CD14-positive monocyte (primary cell): Measurements from ENCODE around the gene ADAT3. TPM values are rescaled to one million over a fixed set of nuclear protein-coding genes. Genes with fewer than 3 reads are reported as not detected.

ENCODE experiments used
- DNase-seq, 3 donors: peaks; one replicate each; pipeline ENCODE4 v3.0.0-alpha.2; 2011 to 2022
- H2AFZ ChIP-seq: 2 replicates; pipeline ENCODE4 v1.6.0; 2012; ENCODE audit warnings: mild to moderate bottlenecking, low read depth, low read length, inconsistent platforms; ENCODE audit not compliant: insufficient read depth, poor library complexity, severe bottlenecking
- H3K27ac ChIP-seq, 2 donors: 1 replicate in 1 of 2; 2 replicates in 1 of 2; pipeline ENCODE4 v1.5.1; 2012 to 2013; ENCODE audit warnings: low read length in 2 of 2, control low read depth in 1 of 2, inconsistent platforms in 1 of 2, low read depth in 1 of 2, mild to moderate bottlenecking in 1 of 2
- H3K27me3 ChIP-seq, 2 donors: one replicate each; pipeline versions ENCODE4 v1.6.0 to v1.6.1; 2011 to 2013; ENCODE audit warnings: low read length in 2 of 2; ENCODE audit not compliant: control insufficient read depth in 2 of 2, insufficient read depth in 2 of 2
- H3K36me3 ChIP-seq, 2 donors: replicated peaks in 1 of 2; 1 replicate in 1 of 2; 2 replicates in 1 of 2; pipeline versions ENCODE4 v1.5.1 to v1.6.1; 2012 to 2013; ENCODE audit warnings: low read length in 2 of 2, control low read depth in 1 of 2, inconsistent platforms in 1 of 2, mild to moderate bottlenecking in 1 of 2; ENCODE audit not compliant: insufficient read depth in 2 of 2, control insufficient read depth in 1 of 2
- H3K4me1 ChIP-seq, 2 donors: 1 replicate in 1 of 2; 2 replicates in 1 of 2; pipeline versions ENCODE4 v1.5.1 to v1.6.1; 2012 to 2013; ENCODE audit warnings: low read length in 2 of 2, control low read depth in 1 of 2, inconsistent platforms in 1 of 2, mild to moderate bottlenecking in 1 of 2, moderate library complexity in 1 of 2; ENCODE audit not compliant: insufficient read depth in 2 of 2, control insufficient read depth in 1 of 2
- H3K4me2 ChIP-seq: replicated peaks from 2 replicates; pipeline ENCODE3; 2012; ENCODE audit warnings: low read length, moderate library complexity, mild to moderate bottlenecking; ENCODE audit not compliant: poor library complexity, severe bottlenecking; ENCODE audit errors: extremely low read depth
- H3K4me3 ChIP-seq, 3 experiments: fragments of 200-600 bp in 1 of 3; sonication (generic) in 1 of 3; replicated peaks in 1 of 3; 1 replicate in 2 of 3; 2 replicates in 1 of 3; pipeline ENCODE4 v1.5.1; 2011 to 2013; ENCODE audit warnings: low read length in 3 of 3, mild to moderate bottlenecking in 3 of 3, control low read depth in 2 of 3, low read depth in 2 of 3, inconsistent platforms in 1 of 3, moderate library complexity in 1 of 3
- H3K79me2 ChIP-seq: 2 replicates; pipeline ENCODE4 v1.6.0; 2012; ENCODE audit warnings: mild to moderate bottlenecking, control low read depth, inconsistent platforms, low read length, moderate library complexity; ENCODE audit not compliant: insufficient read depth
- H3K9ac ChIP-seq: 2 replicates; pipeline ENCODE4 v1.6.0; 2017; ENCODE audit warnings: low read length, mild to moderate bottlenecking; ENCODE audit not compliant: insufficient read depth, poor library complexity, severe bottlenecking
- H3K9me3 ChIP-seq, 2 donors: replicated peaks in 1 of 2; 1 replicate in 1 of 2; 2 replicates in 1 of 2; pipeline versions ENCODE4 v1.5.1 to v1.6.1; 2012 to 2013; ENCODE audit warnings: low read length in 2 of 2, control low read depth in 1 of 2; ENCODE audit not compliant: control insufficient read depth in 1 of 2, insufficient read depth in 1 of 2
- H4K20me1 ChIP-seq: 2 replicates; pipeline ENCODE4 v1.6.0; 2012; ENCODE audit warnings: mild to moderate bottlenecking, low read length, control low read depth, moderate library complexity; ENCODE audit not compliant: insufficient read depth
- H3K27ac Mint-ChIP-seq, 7 donors: one replicate each; pipeline ENCODE4 v1.8.0; 2020; ENCODE audit warnings: mild to moderate bottlenecking in 7 of 7, mixed read lengths in 7 of 7, moderate library complexity in 6 of 7, inconsistent platforms in 2 of 7
- H3K27me3 Mint-ChIP-seq, 3 donors: one replicate each; pipeline ENCODE4 v1.8.0; 2021 to 2022; ENCODE audit warnings: low read depth in 3 of 3, mild to moderate bottlenecking in 3 of 3, mixed read lengths in 3 of 3, moderate library complexity in 3 of 3, inconsistent platforms in 1 of 3
- H3K36me3 Mint-ChIP-seq, 2 donors: one replicate each; pipeline ENCODE4 v1.8.0; 2020; ENCODE audit warnings: mixed read lengths in 2 of 2, inconsistent platforms in 1 of 2, mild to moderate bottlenecking in 1 of 2
- H3K4me1 Mint-ChIP-seq: one replicate; pipeline ENCODE4 v1.8.0; 2020; ENCODE audit warnings: mild to moderate bottlenecking, mixed read lengths
- H3K4me3 Mint-ChIP-seq, 2 donors: one replicate each; pipeline ENCODE4 v1.8.0; 2020; ENCODE audit warnings: mild to moderate bottlenecking in 2 of 2, mixed read lengths in 2 of 2, moderate library complexity in 1 of 2
- H3K9me3 Mint-ChIP-seq, 7 donors: one replicate each; pipeline ENCODE4 v1.8.0; 2020 to 2022; ENCODE audit warnings: mixed read lengths in 7 of 7, mild to moderate bottlenecking in 6 of 7, moderate library complexity in 6 of 7, inconsistent platforms in 2 of 7
- WGBS: methylation state at CpG from one replicate; pipeline ENCODE4 v1.1.5; 2013; ENCODE audit warnings: missing lambda C conversion rate; ENCODE audit not compliant: insufficient coverage; 5-methylcytosine and 5-hydroxymethylcytosine counted together
- intact Hi-C, 2 donors: fragments of 100-400 bp; cut with micrococcal nuclease; formaldehyde crosslinking; loops; one replicate each; pipeline versions ENCODE4 v1.15.0 to v1.15.1; 2023
- polyA plus RNA-seq, 3 donors: library from polyadenylated mRNA; depleted of rRNA in 1 of 3; unstranded in 2 of 3; stranded (reverse) in 1 of 3; fragments of 300-500 nt in 2 of 3; fragments of >200 nt in 1 of 3; fragmentation: Illumina TruSeq in 2 of 3; gene quantifications; 1 replicate in 2 of 3; 2 replicates in 1 of 3; pipeline ENCODE4 v1.2.3, GENCODE V29; 2012 to 2021
- TF ChIP-seq, protein P1 (sequence below): fragments of 200-600 bp; IDR thresholded peaks from one replicate; pipeline ENCODE4 v1.8.0; 2022; ENCODE audit warnings: antibody characterized with exemption, mild to moderate bottlenecking

ADAT3 gene
- polyA plus RNA-seq, 3 donors, result 2.7 to 3.2 (median 3.1) TPM

DNA sequence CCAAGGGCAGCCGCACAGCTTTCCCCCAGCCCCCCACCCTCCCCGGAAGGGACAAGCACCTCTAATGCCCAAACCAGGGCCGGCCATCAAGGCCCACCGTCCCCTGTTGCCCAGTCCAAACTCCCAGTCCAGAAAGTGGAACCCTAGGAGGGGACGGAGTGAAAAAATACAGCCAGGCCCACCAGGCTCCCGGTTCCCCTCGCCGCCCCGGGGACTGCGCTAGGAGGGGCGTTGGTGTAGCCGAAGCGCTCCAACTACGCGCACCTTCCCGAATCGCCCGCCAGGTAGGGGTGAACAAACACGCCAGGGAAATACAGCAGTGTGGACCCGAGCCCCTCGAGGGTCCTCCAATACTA lies 43.2 kb upstream of the ADAT3 start:
- Mint-ChIP-seq H3K36me3 (no peaks in the 10 kb centered on the region), H3K27ac (peak overlapping the region; percentile 68 to 93 (median 88)), H3K27me3 (peaks cover 0 to 4% (median 2%) of the 10 kb centered on the region in 3 donors), H3K9me3 (no peaks in the 10 kb centered on the region), H3K4me3 (peak overlapping the region; percentile 92 to 93), H3K4me1 (peaks cover 50% of the 10 kb centered on the region)
- 2% methylated on average over 17 of the region's 21 CpGs for WGBS
- H3K36me3 ChIP-seq, result no peaks in the 10 kb centered on the region
- peak overlapping the region; percentile 92 for H3K4me2 ChIP-seq
- intact Hi-C loops, result loop anchor here in 1 of 2 donors (2.0 to 5.0 kb wide), 2 partner anchors 35 to 233 kb away; no protein-coding TSS in a partner anchor
- peaks cover 55% of the 10 kb centered on the region for H4K20me1 ChIP-seq
- peak overlapping the region; percentile 83 to 96 (median 94) for H3K4me3 ChIP-seq
- DNase-seq, result no peak
- peaks cover 62% of the 10 kb centered on the region for H3K79me2 ChIP-seq
- no peak overlapping the region for H2AFZ ChIP-seq
- peaks cover 61 to 65% of the 10 kb centered on the region in 2 donors for H3K4me1 ChIP-seq
- H3K27me3 ChIP-seq, result no peaks in the 10 kb centered on the region
- peak overlapping the region; percentile 59 for H3K9ac ChIP-seq
- H3K9me3 ChIP-seq, result no peaks in the 10 kb centered on the region
- peak overlapping the region in 1 of 2 donors; percentile 41 for H3K27ac ChIP-seq
- TF ChIP-seq, protein P1, sequence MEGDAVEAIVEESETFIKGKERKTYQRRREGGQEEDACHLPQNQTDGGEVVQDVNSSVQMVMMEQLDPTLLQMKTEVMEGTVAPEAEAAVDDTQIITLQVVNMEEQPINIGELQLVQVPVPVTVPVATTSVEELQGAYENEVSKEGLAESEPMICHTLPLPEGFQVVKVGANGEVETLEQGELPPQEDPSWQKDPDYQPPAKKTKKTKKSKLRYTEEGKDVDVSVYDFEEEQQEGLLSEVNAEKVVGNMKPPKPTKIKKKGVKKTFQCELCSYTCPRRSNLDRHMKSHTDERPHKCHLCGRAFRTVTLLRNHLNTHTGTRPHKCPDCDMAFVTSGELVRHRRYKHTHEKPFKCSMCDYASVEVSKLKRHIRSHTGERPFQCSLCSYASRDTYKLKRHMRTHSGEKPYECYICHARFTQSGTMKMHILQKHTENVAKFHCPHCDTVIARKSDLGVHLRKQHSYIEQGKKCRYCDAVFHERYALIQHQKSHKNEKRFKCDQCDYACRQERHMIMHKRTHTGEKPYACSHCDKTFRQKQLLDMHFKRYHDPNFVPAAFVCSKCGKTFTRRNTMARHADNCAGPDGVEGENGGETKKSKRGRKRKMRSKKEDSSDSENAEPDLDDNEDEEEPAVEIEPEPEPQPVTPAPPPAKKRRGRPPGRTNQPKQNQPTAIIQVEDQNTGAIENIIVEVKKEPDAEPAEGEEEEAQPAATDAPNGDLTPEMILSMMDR, result no peak

DNA sequence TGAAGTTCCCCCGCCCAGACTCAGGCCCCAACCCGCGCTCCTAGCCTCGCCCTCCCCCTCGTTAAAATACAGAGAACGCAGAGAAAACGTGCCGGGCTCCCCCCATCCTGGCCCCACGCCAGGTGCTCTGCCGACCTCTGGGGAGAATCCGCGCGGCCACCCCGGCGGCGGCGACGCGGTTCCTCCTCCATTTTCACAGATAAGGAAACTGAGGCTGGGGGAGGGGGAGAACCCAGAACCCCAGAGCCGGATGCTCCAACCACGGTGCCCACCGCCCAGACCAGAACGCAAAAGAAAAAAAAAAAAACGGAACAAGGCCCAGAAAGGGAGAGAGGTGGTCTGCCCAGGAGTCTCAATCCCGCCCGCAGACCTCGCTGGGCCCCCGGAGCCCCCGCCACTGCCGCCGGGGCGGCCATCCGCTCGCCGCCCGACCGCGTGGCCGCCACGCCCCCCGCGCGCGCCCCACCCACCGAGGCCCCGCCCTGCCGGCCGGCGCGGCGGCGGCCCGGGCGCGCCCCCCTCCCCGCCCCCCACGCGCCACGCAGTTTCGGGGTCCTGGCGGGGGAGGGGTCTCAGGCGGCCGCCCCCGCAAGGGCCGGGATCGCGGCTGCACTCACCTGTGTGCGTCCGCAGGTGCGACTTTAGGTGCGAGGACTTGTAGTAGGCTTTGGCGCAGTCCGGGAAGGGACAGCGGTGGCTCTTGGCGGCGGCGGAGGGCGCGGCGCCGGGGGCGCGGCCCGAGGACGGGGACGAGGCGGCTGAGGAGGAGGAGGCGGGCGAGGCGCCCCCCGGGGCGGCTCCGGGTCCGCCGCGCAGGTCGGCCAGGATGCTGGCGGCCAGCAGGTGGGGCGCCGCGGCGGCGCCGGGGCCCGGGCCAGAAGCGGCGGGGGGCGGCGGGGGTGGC lies 42.5 kb upstream of the ADAT3 start:
- H3K27me3 ChIP-seq, result no peaks in the 10 kb centered on the region
- peak overlapping the region; percentile 83 to 96 (median 94) for H3K4me3 ChIP-seq
- H3K4me2 ChIP-seq, result peak overlapping the region; percentile 92
- H3K9me3 ChIP-seq, result no peaks in the 10 kb centered on the region
- H3K36me3 Mint-ChIP-seq, result peaks cover 0 to 3% of the 10 kb centered on the region in 2 donors
- H3K79me2 ChIP-seq, result peaks cover 56% of the 10 kb centered on the region
- peak overlapping the region in 1 of 2 donors; percentile 65 for H3K27ac ChIP-seq
- peak in 2 of 3 donors; percentile 9 to 47 for DNase-seq
- intact Hi-C loops, result loop anchor here in 1 of 2 donors (2.0 to 5.0 kb wide), 2 partner anchors 35 to 232 kb away; no protein-coding TSS in a partner anchor
- H3K27me3 Mint-ChIP-seq, result peaks cover 0 to 4% (median 2%) of the 10 kb centered on the region in 3 donors
- no peaks in the 10 kb centered on the region for H3K36me3 ChIP-seq
- H2AFZ ChIP-seq, result no peak overlapping the region
- H3K4me1 Mint-ChIP-seq, result peaks cover 50% of the 10 kb centered on the region
- TF ChIP-seq, protein P1, result no peak
- H3K27ac Mint-ChIP-seq, result peak overlapping the region; percentile 68 to 93 (median 88)
- H3K9ac ChIP-seq, result peak overlapping the region; percentile 59
- H3K9me3 Mint-ChIP-seq, result no peaks in the 10 kb centered on the region
- H3K4me3 Mint-ChIP-seq, result peak overlapping the region; percentile 92 to 93
- peaks cover 50% of the 10 kb centered on the region for H4K20me1 ChIP-seq
- WGBS, result under 1% methylated on average over 63 of the region's 109 CpGs
- H3K4me1 ChIP-seq, result peaks cover 57 to 59% of the 10 kb centered on the region in 2 donors
